Brain pericyte (primary cell): ENCODE measurements around the gene CAPZA1.

Experiments
- DNase-seq: peaks from one replicate; pipeline ENCODE4 v3.0.0-alpha.2; 2012; ENCODE audit warnings: low read depth, low spot score

The CAPZA1 gene

GRCh38 chr1:112676543-112676942 lies 56.9 kb downstream of the CAPZA1 start:
- DNase-seq = no peak

GRCh38 chr1:112677501-112677900 lies 57.9 kb downstream of the CAPZA1 start:
- no peak for DNase-seq

GRCh38 chr1:112678605-112679004 lies 59.0 kb downstream of the CAPZA1 start:
- DNase-seq = no peak

- no peak for DNase-seq
These were observed 66.3 kb downstream of the CAPZA1 start for GRCh38 chr1:112685913-112686312.

- no peak for DNase-seq
These were observed 66.8 kb downstream of the CAPZA1 start for GRCh38 chr1:112686417-112686816.

- no peak for DNase-seq
These were observed 67.2 kb downstream of the CAPZA1 start for GRCh38 chr1:112686835-112687234.

- no peak for DNase-seq
These were observed 67.7 kb downstream of the CAPZA1 start for GRCh38 chr1:112687361-112687760.

GRCh38 chr1:112687785-112688496 lies 68.3 kb downstream of the CAPZA1 start:
- no peak for DNase-seq

- DNase-seq = no peak
These were observed 69.2 kb downstream of the CAPZA1 start for GRCh38 chr1:112688781-112689193.

- no peak for DNase-seq
These were observed 69.7 kb downstream of the CAPZA1 start for GRCh38 chr1:112689196-112689841.

GRCh38 chr1:112689842-112690237 lies 70.2 kb downstream of the CAPZA1 start:
- DNase-seq = no peak

GRCh38 chr1:112692681-112693080 lies 73.0 kb downstream of the CAPZA1 start:
- DNase-seq = no peak

GRCh38 chr1:112693821-112694220 lies 74.2 kb downstream of the CAPZA1 start:
- DNase-seq = no peak

GRCh38 chr1:112694363-112694929 lies 74.8 kb downstream of the CAPZA1 start:
- no peak for DNase-seq

- no peak for DNase-seq
These were observed 75.6 kb downstream of the CAPZA1 start for GRCh38 chr1:112695276-112695675.

GRCh38 chr1:112696578-112697314 lies 77.1 kb downstream of the CAPZA1 start:
- no peak for DNase-seq

- no peak for DNase-seq
These were observed 78.2 kb downstream of the CAPZA1 start for GRCh38 chr1:112697781-112698201.

GRCh38 chr1:112698366-112699310 lies 79.0 kb downstream of the CAPZA1 start:
- no peak for DNase-seq

- DNase-seq = no peak
These were observed 80.0 kb downstream of the CAPZA1 start for GRCh38 chr1:112699425-112700144.
